GM12873 (cell line): ENCODE measurements around the gene CACNA1D.

ENCODE experiments used
- CTCF ChIP-seq: IDR thresholded peaks from 2 replicates; pipeline ENCODE4 v1.5.1; 2012; ENCODE audit warnings: low read depth, mild to moderate bottlenecking, moderate library complexity, low read length, control low read depth; ENCODE audit not compliant: insufficient read depth; ENCODE audit errors: missing control alignments

The CACNA1D gene

GRCh38 chr3:53856964-53857363 lies 362.6 kb downstream of the CACNA1D start:
- TF ChIP-seq CTCF: no peak

- peak; percentile 5 for TF ChIP-seq CTCF
Measured at GRCh38 chr3:53858096-53858741, 363.8 kb downstream of the CACNA1D start.

- no peak for TF ChIP-seq CTCF
Measured at GRCh38 chr3:53859178-53859577, 364.8 kb downstream of the CACNA1D start.

GRCh38 chr3:53860196-53860595 lies 365.8 kb downstream of the CACNA1D start:
- TF ChIP-seq CTCF: no peak

GRCh38 chr3:53862241-53862640 lies 367.8 kb downstream of the CACNA1D start:
- TF ChIP-seq CTCF: no peak

GRCh38 chr3:53863145-53863544 lies 368.7 kb downstream of the CACNA1D start:
- no peak for TF ChIP-seq CTCF
